Activated CD4-positive, alpha-beta T cell treated with anti-CD3 and anti-CD28 coated beads, Interleukin-2, amount 10 ng/mL, durations not matched to agents 24 days and 14 days (primary cell): ENCODE data around the gene KBTBD4. TPM values are rescaled to one million over a fixed set of nuclear protein-coding genes. Genes with fewer than 3 reads are reported as not detected.
A peak's percentile ranks its signal among the peaks of the same experiment; 100 is the strongest.

ENCODE experiments used
- DNase-seq: peaks from one replicate; pipeline ENCODE4 v3.0.0; 2022
- H3K27ac Mint-ChIP-seq: one replicate; pipeline ENCODE4 v1.8.0; 2022; ENCODE audit warnings: mild to moderate bottlenecking, mixed read lengths
- H3K27me3 Mint-ChIP-seq: one replicate; pipeline ENCODE4 v1.8.0; 2022; ENCODE audit warnings: mixed read lengths
- H3K36me3 Mint-ChIP-seq: one replicate; pipeline ENCODE4 v1.8.0; 2022; ENCODE audit warnings: low read depth, mild to moderate bottlenecking, mixed read lengths
- H3K4me1 Mint-ChIP-seq: one replicate; pipeline ENCODE4 v1.8.0; 2021; ENCODE audit warnings: mixed read lengths
- H3K4me3 Mint-ChIP-seq: one replicate; pipeline ENCODE4 v1.8.0; 2022; ENCODE audit warnings: mild to moderate bottlenecking, moderate library complexity, mixed read lengths
- H3K9me3 Mint-ChIP-seq: one replicate; pipeline ENCODE4 v1.8.0; 2021; ENCODE audit warnings: mixed read lengths
- intact Hi-C: fragments of 100-400 bp; cut with micrococcal nuclease; formaldehyde crosslinking; loops from one replicate; pipeline ENCODE4 v1.15.1; 2023
- total RNA-seq: library from RNA; stranded (reverse); gene quantifications from 2 replicates; pipeline ENCODE4 v1.2.3, GENCODE V29; 2022

The KBTBD4 gene
- total RNA-seq, 1 donor from 2014 or later = 16.7 TPM

GRCh38 chr11:47595967-47596366 is 17.2 kb upstream of the KBTBD4 start:
- Mint-ChIP-seq H3K36me3 (no peaks in the 10 kb centered on the region), H3K4me1 (peaks cover 11% of the 10 kb centered on the region), H3K9me3 (no peaks in the 10 kb centered on the region), H3K27me3 (peaks cover 31% of the 10 kb centered on the region), H3K27ac (no peak overlapping the region), H3K4me3 (no peak overlapping the region)
- intact Hi-C loops = no loop called here
- no peak for DNase-seq

- H3K9me3 Mint-ChIP-seq = no peaks in the 10 kb centered on the region
- H3K4me3 Mint-ChIP-seq = no peak overlapping the region
- intact Hi-C loops = no loop called here
- no peak overlapping the region for H3K27ac Mint-ChIP-seq
- DNase-seq = no peak
- H3K36me3 Mint-ChIP-seq = no peaks in the 10 kb centered on the region
- H3K27me3 Mint-ChIP-seq = peaks cover 31% of the 10 kb centered on the region
- peaks cover 11% of the 10 kb centered on the region for H3K4me1 Mint-ChIP-seq
Measured at GRCh38 chr11:47595029-47595428, 16.3 kb upstream of the KBTBD4 start.

- Mint-ChIP-seq H3K4me1 (peaks cover 11% of the 10 kb centered on the region), H3K9me3 (no peaks in the 10 kb centered on the region)
- intact Hi-C loops = no loop called here
Measured at GRCh38 chr11:47593934-47594855, 15.4 kb upstream of the KBTBD4 start, which contains the start of gene C1QTNF4. Gene C1QTNF4 (minus strand): TSS chr11:47594411. CDS start chr11:47590810, 3,601 bp downstream.

GRCh38 chr11:47593492-47593933 is 14.7 kb upstream of the KBTBD4 start:
- H3K4me3 Mint-ChIP-seq = peak overlapping the region; percentile 30
- H3K4me1 Mint-ChIP-seq = peaks cover 8% of the 10 kb centered on the region
- H3K9me3 Mint-ChIP-seq = no peaks in the 10 kb centered on the region
- intact Hi-C loops = no loop called here
- H3K27me3 Mint-ChIP-seq = peaks cover 31% of the 10 kb centered on the region
- no peak overlapping the region for H3K27ac Mint-ChIP-seq
- H3K36me3 Mint-ChIP-seq = no peaks in the 10 kb centered on the region
- no peak for DNase-seq

More at GRCh38 chr11:47593934-47594855, 15.4 kb upstream of the KBTBD4 start, which contains the start of gene C1QTNF4:
- Mint-ChIP-seq H3K27me3 (peaks cover 31% of the 10 kb centered on the region), H3K27ac (no peak within 1 kb of the TSS), H3K4me3 (peak within 1 kb of the TSS; percentile 30), H3K36me3 (no peaks in the 10 kb centered on the region)
- no peak for DNase-seq

- no peak for DNase-seq
- intact Hi-C loops = no loop called here
- no peaks in the 10 kb centered on the region for H3K36me3 Mint-ChIP-seq
- no peaks in the 10 kb centered on the region for H3K9me3 Mint-ChIP-seq
- H3K27me3 Mint-ChIP-seq = peaks cover 31% of the 10 kb centered on the region
- no peak overlapping the region for H3K27ac Mint-ChIP-seq
- H3K4me1 Mint-ChIP-seq = peaks cover 8% of the 10 kb centered on the region
- no peak overlapping the region for H3K4me3 Mint-ChIP-seq
Measured at GRCh38 chr11:47592970-47593369, 14.2 kb upstream of the KBTBD4 start.

- no peak overlapping the region for H3K4me3 Mint-ChIP-seq
Measured at GRCh38 chr11:47592251-47592650, 13.5 kb upstream of the KBTBD4 start.

GRCh38 chr11:47591764-47592163 is 13.0 kb upstream of the KBTBD4 start:
- no peak for DNase-seq
- Mint-ChIP-seq H3K36me3 (no peaks in the 10 kb centered on the region), H3K9me3 (no peaks in the 10 kb centered on the region), H3K27ac (no peak overlapping the region), H3K27me3 (peaks cover 31% of the 10 kb centered on the region), H3K4me1 (peaks cover 10% of the 10 kb centered on the region), H3K4me3 (no peak overlapping the region)
- intact Hi-C loops = no loop called here

More at GRCh38 chr11:47592251-47592650, 13.5 kb upstream of the KBTBD4 start:
- Mint-ChIP-seq H3K9me3 (no peaks in the 10 kb centered on the region), H3K27ac (no peak overlapping the region), H3K27me3 (peaks cover 31% of the 10 kb centered on the region), H3K36me3 (no peaks in the 10 kb centered on the region), H3K4me1 (peaks cover 10% of the 10 kb centered on the region)
- intact Hi-C loops = no loop called here
- no peak for DNase-seq

GRCh38 chr11:47589977-47590861 is 11.4 kb upstream of the KBTBD4 start:
- peaks cover 23% of the 10 kb centered on the region for H3K27me3 Mint-ChIP-seq
- intact Hi-C loops = no loop called here
- H3K4me3 Mint-ChIP-seq = no peak overlapping the region
- no peaks in the 10 kb centered on the region for H3K9me3 Mint-ChIP-seq
- no peak for DNase-seq
- no peak overlapping the region for H3K27ac Mint-ChIP-seq
- no peaks in the 10 kb centered on the region for H3K36me3 Mint-ChIP-seq
- H3K4me1 Mint-ChIP-seq = peaks cover 10% of the 10 kb centered on the region

GRCh38 chr11:47589584-47589976 is 10.8 kb upstream of the KBTBD4 start:
- Mint-ChIP-seq H3K9me3 (no peaks in the 10 kb centered on the region), H3K4me3 (no peak overlapping the region), H3K4me1 (peaks cover 10% of the 10 kb centered on the region), H3K27ac (no peak overlapping the region), H3K27me3 (peaks cover 18% of the 10 kb centered on the region), H3K36me3 (no peaks in the 10 kb centered on the region)
- intact Hi-C loops = no loop called here
- DNase-seq = no peak

GRCh38 chr11:47589118-47589517 is 10.3 kb upstream of the KBTBD4 start:
- no peak for DNase-seq
- H3K4me3 Mint-ChIP-seq = no peak overlapping the region

GRCh38 chr11:47587723-47588326 is 9.1 kb upstream of the KBTBD4 start:
- Mint-ChIP-seq H3K27me3 (peaks cover 4% of the 10 kb centered on the region), H3K9me3 (no peaks in the 10 kb centered on the region), H3K27ac (no peak overlapping the region), H3K4me1 (peaks cover 7% of the 10 kb centered on the region), H3K36me3 (peaks cover 15% of the 10 kb centered on the region), H3K4me3 (no peak overlapping the region)
- no peak for DNase-seq
- intact Hi-C loops = no loop called here

More at GRCh38 chr11:47589118-47589517, 10.3 kb upstream of the KBTBD4 start:
- intact Hi-C loops = no loop called here
- Mint-ChIP-seq H3K27ac (no peak overlapping the region), H3K27me3 (peaks cover 15% of the 10 kb centered on the region), H3K9me3 (no peaks in the 10 kb centered on the region), H3K4me1 (peaks cover 10% of the 10 kb centered on the region), H3K36me3 (peaks cover 4% of the 10 kb centered on the region)

- H3K27ac Mint-ChIP-seq = peak overlapping the region; percentile 16
- H3K9me3 Mint-ChIP-seq = no peaks in the 10 kb centered on the region
- H3K27me3 Mint-ChIP-seq = no peaks in the 10 kb centered on the region
- H3K36me3 Mint-ChIP-seq = peaks cover 22% of the 10 kb centered on the region
- no peak overlapping the region for H3K4me3 Mint-ChIP-seq
- peaks cover 5% of the 10 kb centered on the region for H3K4me1 Mint-ChIP-seq
- intact Hi-C loops = no loop called here
- DNase-seq = no peak
Measured at GRCh38 chr11:47587039-47587716, 8.4 kb upstream of the KBTBD4 start.
